Measurements from ENCODE around the gene FGD6.
A peak's percentile ranks its signal among the peaks of the same experiment; 100 is the strongest.

FGD6 gene

GRCh38 chr12:95220190-95220589 lies 2.9 kb upstream of the FGD6 start:
- TF ChIP-seq CTCF (conservative IDR thresholded peaks at IDR 0.05): no peak
- H3K27ac ChIP-seq: peak overlapping the region; percentile 94

GRCh38 chr12:95218150-95219133 lies 1.2 kb upstream of the FGD6 start:
- peak overlapping the region; percentile 94 for H3K27ac ChIP-seq

GRCh38 chr12:95216711-95217376 lies 423 bp downstream of the FGD6 start:
- peak overlapping the region; percentile 94 for H3K27ac ChIP-seq
- TF ChIP-seq CTCF (conservative IDR thresholded peaks at IDR 0.05): no peak

More at GRCh38 chr12:95218150-95219133, 1.2 kb upstream of the FGD6 start:
- no peak for TF ChIP-seq CTCF (conservative IDR thresholded peaks at IDR 0.05)

GRCh38 chr12:95215949-95216348 lies 1.3 kb downstream of the FGD6 start:
- no peak for TF ChIP-seq CTCF (conservative IDR thresholded peaks at IDR 0.05)
- no peak overlapping the region for H3K27ac ChIP-seq

- H3K27ac ChIP-seq: no peak overlapping the region
- no peak for TF ChIP-seq CTCF (conservative IDR thresholded peaks at IDR 0.05)
Measured at GRCh38 chr12:95214466-95214865, 2.8 kb downstream of the FGD6 start.

- no peak overlapping the region for H3K27ac ChIP-seq
- no peak for TF ChIP-seq CTCF (conservative IDR thresholded peaks at IDR 0.05)
Measured at GRCh38 chr12:95213928-95214327, 3.3 kb downstream of the FGD6 start.

GRCh38 chr12:95213119-95213518 lies 4.1 kb downstream of the FGD6 start:
- no peak overlapping the region for H3K27ac ChIP-seq

More at GRCh38 chr12:95213119-95213518, 4.1 kb downstream of the FGD6 start:
- no peak for TF ChIP-seq CTCF (conservative IDR thresholded peaks at IDR 0.05)

Data from VCaP (cell line).